Right lobe of liver (tissue), 6 donors: Measurements from ENCODE around the gene CLP1. TPM values are rescaled to one million over a fixed set of nuclear protein-coding genes. Genes with fewer than 3 reads are reported as not detected.
"Not testable (repeated sequence)": the region's sequence is repeated elsewhere in the genome, so short reads cannot be mapped to it uniquely, and the experiment has no call there.

Experiments
- ATAC-seq, 4 donors: fragments of 200-7000 bp; cut with Tn5 transposase; one replicate each; pipeline ENCODE4 v1.9.1; 2020; ENCODE audit warnings: mild to moderate bottlenecking in 4 of 4, moderate library complexity in 4 of 4
- DNase-seq, 3 donors: peaks; one replicate each; pipeline ENCODE4 v3.0.0-alpha.2; 2020
- H3K27ac ChIP-seq, 3 donors: fragments of 200-600 bp; one replicate each; pipeline ENCODE4 v1.8.0; 2022
- H3K27me3 ChIP-seq, 2 donors: fragments of 200-600 bp; one replicate each; pipeline ENCODE4 v1.8.0; 2022
- H3K36me3 ChIP-seq, 4 donors: fragments of 200-600 bp; sonication (generic) in 1 of 4; one replicate each; pipeline versions ENCODE4 v1.5.1 to v1.8.0; 2017 to 2022; ENCODE audit warnings: control low read depth in 1 of 4
- H3K4me1 ChIP-seq, 4 donors: fragments of 200-600 bp; sonication (generic) in 1 of 4; one replicate each; pipeline versions ENCODE4 v1.5.1 to v1.8.0; 2017 to 2022; ENCODE audit warnings: control low read depth in 1 of 4
- H3K4me3 ChIP-seq, 3 donors: fragments of 200-600 bp; one replicate each; pipeline ENCODE4 v1.8.0; 2022
- H3K9me3 ChIP-seq, 4 donors: fragments of 200-600 bp; sonication (generic) in 1 of 4; one replicate each; pipeline versions ENCODE4 v1.5.1 to v1.8.0; 2017 to 2022; ENCODE audit warnings: control low read depth in 1 of 4
- POLR2A ChIP-seq: fragments of 450-650 bp; IDR thresholded peaks from one replicate; pipeline ENCODE4 v1.6.1; 2017; ENCODE audit warnings: antibody characterized with exemption, mild to moderate bottlenecking
- WGBS: methylation state at CpG from one replicate; pipeline ENCODE4 v1.1.6; 2018; ENCODE audit warnings: low coverage, low lambda C conversion rate; ENCODE audit not compliant: insufficient coverage; ENCODE audit errors: missing lambda C conversion rate; 5-methylcytosine and 5-hydroxymethylcytosine counted together
- intact Hi-C, 2 donors: fragments of 100-400 bp; cut with DNase I; formaldehyde crosslinking; loops; one replicate each; pipeline versions ENCODE4 v1.11.2 to v1.14.1; 2022
- total RNA-seq, 6 experiments: library from RNA; depleted of rRNA in 2 of 6; stranded (reverse); fragments of >200 nt in 2 of 6; fragmentation: NEBNext Ultra II Directional in 3 of 6; extraction: Animal tissue kit (Norgen Biotek cat#: 25700) in 3 of 6; gene quantifications; one replicate each; pipeline versions ENCODE4 v1.1.0 to v1.2.4, GENCODE V29; 2016 to 2023
- TF ChIP-seq, protein P1 (sequence below), 4 donors: fragments of 200-600 bp in 3 of 4; fragments of 450-650 bp in 1 of 4; IDR thresholded peaks; one replicate each; pipeline versions ENCODE4 v1.5.1 to v1.8.0; 2016 to 2022; ENCODE audit warnings: antibody characterized with exemption in 4 of 4, mild to moderate bottlenecking in 2 of 4
- donor health status: DM: no; HTN: yes; CAD: no.
- donor health status: DM: no; HTN: no; CAD: no.
- donor health status: DM: no; HTN: no; CAD: no.
- donor health status: DM: no; HTN: yes; CAD: no.
- donor health status: DM: no; HTN: yes; CAD: no.

Gene CLP1
- total RNA-seq, 6 experiments from 2014 or later: 5.6 to 9.2 (median 6.8) TPM

GRCh38 chr11:57651408-57651807, 6.2 kb upstream of the CLP1 start:
- 61% methylated on average over 5 of the region's 7 CpGs for WGBS
- peaks cover 0 to 5% (median 0%) of the 10 kb centered on the region in 4 donors for H3K4me1 ChIP-seq
- intact Hi-C loops: no loop called here
- TF ChIP-seq POLR2A: no peak
- TF ChIP-seq, protein P1, sequence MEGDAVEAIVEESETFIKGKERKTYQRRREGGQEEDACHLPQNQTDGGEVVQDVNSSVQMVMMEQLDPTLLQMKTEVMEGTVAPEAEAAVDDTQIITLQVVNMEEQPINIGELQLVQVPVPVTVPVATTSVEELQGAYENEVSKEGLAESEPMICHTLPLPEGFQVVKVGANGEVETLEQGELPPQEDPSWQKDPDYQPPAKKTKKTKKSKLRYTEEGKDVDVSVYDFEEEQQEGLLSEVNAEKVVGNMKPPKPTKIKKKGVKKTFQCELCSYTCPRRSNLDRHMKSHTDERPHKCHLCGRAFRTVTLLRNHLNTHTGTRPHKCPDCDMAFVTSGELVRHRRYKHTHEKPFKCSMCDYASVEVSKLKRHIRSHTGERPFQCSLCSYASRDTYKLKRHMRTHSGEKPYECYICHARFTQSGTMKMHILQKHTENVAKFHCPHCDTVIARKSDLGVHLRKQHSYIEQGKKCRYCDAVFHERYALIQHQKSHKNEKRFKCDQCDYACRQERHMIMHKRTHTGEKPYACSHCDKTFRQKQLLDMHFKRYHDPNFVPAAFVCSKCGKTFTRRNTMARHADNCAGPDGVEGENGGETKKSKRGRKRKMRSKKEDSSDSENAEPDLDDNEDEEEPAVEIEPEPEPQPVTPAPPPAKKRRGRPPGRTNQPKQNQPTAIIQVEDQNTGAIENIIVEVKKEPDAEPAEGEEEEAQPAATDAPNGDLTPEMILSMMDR (IDR thresholded peaks at IDR 0.05): no peak
- no peaks in the 10 kb centered on the region for H3K36me3 ChIP-seq
- H3K27ac ChIP-seq: no peak overlapping the region
- ATAC-seq (no peak), DNase-seq (no peak)
- H3K4me3 ChIP-seq: no peak overlapping the region
- no peaks in the 10 kb centered on the region for H3K9me3 ChIP-seq
- H3K27me3 ChIP-seq: peaks cover 0 to 7% of the 10 kb centered on the region in 2 donors

- WGBS: 61% methylated on average over 10 of the region's 14 CpGs
- H3K27ac ChIP-seq, intact Hi-C loops, H3K4me1 ChIP-seq, ATAC-seq, H3K4me3 ChIP-seq, DNase-seq, H3K36me3 ChIP-seq, H3K27me3 ChIP-seq, H3K9me3 ChIP-seq: not testable (repeated sequence)
These were observed 5.3 kb upstream of the CLP1 start for GRCh38 chr11:57652230-57652629.

DNA sequence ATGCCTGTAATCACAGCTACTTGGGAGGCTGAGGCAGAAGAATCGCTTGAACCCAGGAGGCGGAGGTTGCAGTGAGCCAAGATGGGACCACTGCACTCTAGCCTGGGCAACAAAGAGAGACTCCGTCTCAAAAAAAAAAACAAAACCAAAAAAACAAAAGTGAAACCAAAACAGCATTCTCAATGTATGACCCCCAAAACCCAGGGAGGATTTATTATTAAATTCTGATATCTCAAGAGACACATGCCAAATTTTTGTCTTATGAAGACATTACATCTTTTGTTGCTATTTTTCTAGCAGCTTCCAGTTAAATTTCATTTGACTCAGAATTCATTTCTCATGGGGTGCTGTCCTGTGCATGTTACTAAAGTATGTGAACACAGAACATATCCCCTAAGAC, 4.9 kb upstream of the CLP1 start:
- Histone ChIP-seq H3K9me3 (no peaks in the 10 kb centered on the region), H3K4me1 (no peaks in the 10 kb centered on the region), H3K36me3 (no peaks in the 10 kb centered on the region), H3K27me3 (no peaks in the 10 kb centered on the region), H3K4me3 (no peak overlapping the region), H3K27ac (no peak overlapping the region)
- DNase-seq (no peak), ATAC-seq (no peak)
- WGBS: 67% methylated on average over 3 of the region's 3 CpGs
- TF ChIP-seq, protein P1 (IDR thresholded peaks at IDR 0.05): no peak
- TF ChIP-seq POLR2A: no peak
- intact Hi-C loops: no loop called here

- intact Hi-C loops: no loop called here
- 31% methylated on average over 3 of the region's 3 CpGs for WGBS
- H3K4me1 ChIP-seq: peaks cover 0 to 2% (median 0%) of the 10 kb centered on the region in 4 donors
- no peaks in the 10 kb centered on the region for H3K27me3 ChIP-seq
- DNase-seq (no peak), ATAC-seq (no peak)
- H3K9me3 ChIP-seq: no peaks in the 10 kb centered on the region
- H3K27ac ChIP-seq: no peak overlapping the region
- H3K36me3 ChIP-seq: no peaks in the 10 kb centered on the region
- no peak overlapping the region for H3K4me3 ChIP-seq
- no peak for TF ChIP-seq POLR2A
- TF ChIP-seq, protein P1 (IDR thresholded peaks at IDR 0.05): no peak
These were observed 4.4 kb upstream of the CLP1 start for GRCh38 chr11:57653163-57653562.

DNA sequence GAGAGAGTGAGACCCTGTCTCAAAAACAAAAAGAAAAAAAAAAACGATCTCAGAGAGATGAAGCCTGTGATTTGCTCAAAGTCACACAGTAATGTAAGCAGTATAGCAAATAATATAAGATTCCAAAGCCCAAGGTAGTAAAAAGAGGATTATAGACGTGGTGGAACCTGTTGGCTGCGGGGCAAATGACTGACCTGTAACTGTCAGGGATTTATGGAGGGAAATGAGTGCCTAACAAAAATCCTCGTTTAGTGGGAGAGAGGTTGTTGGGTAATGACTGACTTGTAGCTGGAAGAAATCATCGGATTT, 723 bp upstream of the CLP1 start:
- H3K4me3 ChIP-seq: peak overlapping the region; percentile 25 to 80 (median 72)
- H3K9me3 ChIP-seq: no peaks in the 10 kb centered on the region
- no peaks in the 10 kb centered on the region for H3K27me3 ChIP-seq
- ATAC-seq: no peak
- peaks cover 0 to 9% (median 2%) of the 10 kb centered on the region in 4 donors for H3K4me1 ChIP-seq
- intact Hi-C loops: no loop called here
- DNase-seq: no peak
- H3K27ac ChIP-seq: peak overlapping the region; percentile 76 to 81 (median 79)
- TF ChIP-seq POLR2A: no peak
- TF ChIP-seq, protein P1 (IDR thresholded peaks at IDR 0.05): no peak
- peaks cover 0 to 25% (median 10%) of the 10 kb centered on the region in 4 donors for H3K36me3 ChIP-seq
- 23% methylated on average over 5 of the region's 5 CpGs for WGBS
